NT2/D1 (cell line): ENCODE results near the gene POGZ.
"Not testable (repeated sequence)": the region's sequence is repeated elsewhere in the genome, so short reads cannot be mapped to it uniquely, and the experiment has no call there.

ENCODE experiments used
- SUZ12 ChIP-seq: IDR thresholded peaks from 2 replicates; pipeline ENCODE4 v1.6.1; 2011; ENCODE audit not compliant: insufficient read length, insufficient read depth; ENCODE audit errors: extremely low read depth
- YY1 ChIP-seq: IDR thresholded peaks from 2 replicates; pipeline ENCODE4 v1.6.1; 2011; ENCODE audit not compliant: insufficient read length, insufficient read depth

- not testable (repeated sequence) for TF ChIP-seq SUZ12, YY1
Measured at GRCh38 chr1:151390221-151391078, 68.8 kb downstream of the POGZ start.
